GM19351 (cell line): Measurements from ENCODE around the gene ENDOU.

Experiments used
- ATAC-seq: cut with Tn5 transposase; IDR thresholded peaks from one replicate; pipeline ENCODE4 v1.9.1; 2021; ENCODE audit warnings: mild to moderate bottlenecking, moderate library complexity; ENCODE audit not compliant: unreplicated experiment

The ENDOU gene

GRCh38 chr12:47744005-47744651 lies 18.8 kb upstream of the ENDOU start:
- ATAC-seq = no peak

- ATAC-seq = no peak
Observed at GRCh38 chr12:47743311-47743860, 18.1 kb upstream of the ENDOU start.

GRCh38 chr12:47742253-47742825 lies 17.0 kb upstream of the ENDOU start:
- no peak for ATAC-seq

GRCh38 chr12:47741340-47741703 lies 16.0 kb upstream of the ENDOU start:
- ATAC-seq = no peak

- peak; percentile 46 for ATAC-seq
Observed at GRCh38 chr12:47740606-47741339, 15.5 kb upstream of the ENDOU start.

GRCh38 chr12:47739979-47740378 lies 14.7 kb upstream of the ENDOU start:
- ATAC-seq = peak; percentile 75

- no peak for ATAC-seq
Observed at GRCh38 chr12:47739297-47739696, 14.0 kb upstream of the ENDOU start.

GRCh38 chr12:47737936-47738594 lies 12.8 kb upstream of the ENDOU start:
- ATAC-seq = no peak

- ATAC-seq = no peak
Observed at GRCh38 chr12:47736877-47737676, 11.8 kb upstream of the ENDOU start.

- no peak for ATAC-seq
Observed at GRCh38 chr12:47736216-47736615, 10.9 kb upstream of the ENDOU start.

GRCh38 chr12:47735649-47736048 lies 10.4 kb upstream of the ENDOU start:
- ATAC-seq = no peak

GRCh38 chr12:47734725-47735480 lies 9.6 kb upstream of the ENDOU start:
- no peak for ATAC-seq

- ATAC-seq = no peak
Observed at GRCh38 chr12:47733142-47733541, 7.9 kb upstream of the ENDOU start.

- ATAC-seq = no peak
Observed at GRCh38 chr12:47732504-47732903, 7.2 kb upstream of the ENDOU start.

- no peak for ATAC-seq
Observed at GRCh38 chr12:47731723-47732122, 6.4 kb upstream of the ENDOU start.

- no peak for ATAC-seq
Observed at GRCh38 chr12:47730341-47730744, 5.1 kb upstream of the ENDOU start.

GRCh38 chr12:47729233-47729632 lies 3.9 kb upstream of the ENDOU start:
- no peak for ATAC-seq

- ATAC-seq = peak; percentile 91
Observed at GRCh38 chr12:47725893-47726292, 603 bp upstream of the ENDOU start.

- ATAC-seq = no peak
Observed at GRCh38 chr12:47722941-47723631, 2.2 kb downstream of the ENDOU start.
